GM12878 (cell line): ENCODE measurements around the gene PLXNA4. TPM values are rescaled to one million over a fixed set of nuclear protein-coding genes. Genes with fewer than 3 reads are reported as not detected.

Experiments used
- ATAC-seq: fragments of 200-7000 bp; cut with Tn5 transposase; 3 replicates; pipeline ENCODE4 v1.9.1; 2020; ENCODE audit warnings: mild to moderate bottlenecking, moderate library complexity
- BruUV-seq: library from RNA; stranded (reverse); fragments of 400-500 nt; replicated peaks from 2 replicates; lab custom pipeline; 2021; lab: Mats Ljungman, UMichigan
- CTCF ChIA-PET: fragments of 300-600 bp; sonication (Branson Sonifier 250); formaldehyde crosslinking; extraction: SDS; loops from one replicate; lab custom pipeline; 2021; ENCODE audit warnings: inconsistent platforms; lab: Yijun Ruan, JAX
- POLR2A ChIA-PET: fragments of 350-600 bp; formaldehyde crosslinking; extraction: SDS; loops from one replicate; lab custom pipeline; 2021; ENCODE audit warnings: inconsistent platforms; lab: Charles Lee
- RAD21 ChIA-PET: fragments of 300-600 bp; sonication (Branson Sonifier 250); formaldehyde crosslinking; loops from one replicate; lab custom pipeline; 2023; ENCODE audit warnings: antibody characterized with exemption; ENCODE audit not compliant: unreplicated experiment; lab: Charles Lee
- SMC1A ChIA-PET: fragments of 300-600 bp; sonication (Branson Sonifier 250); formaldehyde crosslinking; loops from one replicate; lab custom pipeline; 2023; ENCODE audit not compliant: unreplicated experiment, uncharacterized antibody; lab: Charles Lee
- DNase-seq: peaks from one replicate; pipeline ENCODE4 v3.0.0-alpha.2; 2011; ENCODE audit warnings: low read depth, low spot score
- FAIRE-seq: peaks from 3 replicates; lab custom pipeline; 2011; peaks lifted over from hg19 to GRCh38; lab: Jason Lieb, UNC
- H2AFZ ChIP-seq: 2 replicates; pipeline ENCODE4 v1.6.0; 2011; ENCODE audit warnings: low read depth, low read length, control low read depth; ENCODE audit not compliant: control insufficient read depth
- H3K27ac ChIP-seq: 2 replicates; pipeline ENCODE4 v1.5.1; 2011; ENCODE audit warnings: control low read depth; ENCODE audit not compliant: control insufficient read depth, insufficient read depth
- H3K27me3 ChIP-seq, 2 experiments: replicated peaks in 1 of 2; 2 replicates each; pipeline versions ENCODE4 v1.6.0 to v1.6.1; 2011; ENCODE audit warnings: low read length in 1 of 2; ENCODE audit not compliant: control insufficient read depth in 2 of 2, insufficient read depth in 2 of 2
- H3K36me3 ChIP-seq, 2 experiments: 2 replicates each; pipeline ENCODE4 v1.5.1; 2011; ENCODE audit warnings: low read length in 1 of 2; ENCODE audit not compliant: control insufficient read depth in 2 of 2, insufficient read depth in 2 of 2
- H3K4me1 ChIP-seq: 2 replicates; pipeline ENCODE4 v1.6.1; 2011; ENCODE audit warnings: mild to moderate bottlenecking, low read length, moderate library complexity, mixed read lengths; ENCODE audit not compliant: control insufficient read depth, insufficient read depth
- H3K4me2 ChIP-seq: 2 replicates; pipeline ENCODE4 v1.6.0; 2011; ENCODE audit warnings: control low read depth; ENCODE audit not compliant: control insufficient read depth, insufficient read depth
- H3K4me3 ChIP-seq: fragments of 200-600 bp; sonication (generic); 2 replicates; pipeline ENCODE4 v1.5.1; 2016
- H3K79me2 ChIP-seq: 2 replicates; pipeline ENCODE4 v1.6.0; 2011; ENCODE audit warnings: low read length; ENCODE audit not compliant: control insufficient read depth, insufficient read depth
- H3K9ac ChIP-seq: 2 replicates; pipeline ENCODE4 v1.8.0; 2011; ENCODE audit warnings: low read length, control low read depth, mixed read lengths; ENCODE audit not compliant: control insufficient read depth, insufficient read depth
- H3K9me3 ChIP-seq: replicated peaks from 3 replicates; pipeline ENCODE4 v1.5.1; 2011; ENCODE audit warnings: mild to moderate bottlenecking, low read length; ENCODE audit not compliant: control insufficient read depth, insufficient read depth
- H4K20me1 ChIP-seq: 2 replicates; pipeline ENCODE4 v1.6.0; 2011; ENCODE audit not compliant: control insufficient read depth, insufficient read depth
- NKRF ChIP-seq: fragments of 450-650 bp; conservative IDR thresholded peaks from 2 replicates; pipeline ENCODE4 v1.6.1; 2017; ENCODE audit warnings: mild to moderate bottlenecking, moderate library complexity
- WGBS: methylation state at CpG from one replicate; pipeline ENCODE4 v1.1.6; 2016; ENCODE audit warnings: low lambda C conversion rate; ENCODE audit not compliant: insufficient replicate concordance, insufficient coverage; ENCODE audit errors: missing lambda C conversion rate; 5-methylcytosine and 5-hydroxymethylcytosine counted together
- in situ Hi-C: fragments of 300-500 bp; cut with MboI; formaldehyde crosslinking; loops from 9 replicates; pipeline ENCODE4 v1.14.3; 2018; ENCODE audit warnings: mixed read lengths
- intact Hi-C: fragments of 100-400 bp; cut with micrococcal nuclease; formaldehyde crosslinking; loops from one replicate; pipeline ENCODE4 v1.14.2; 2022; ENCODE audit not compliant: unreplicated experiment
- polyA plus RNA-seq, 11 experiments: library from polyadenylated mRNA; depleted of rRNA in 4 of 11; unstranded in 6 of 11; stranded (reverse) in 5 of 11; fragments of >200 nt; fragmentation: Nextera tagmentation in 4 of 11; fragmentation: Illumina TruSeq in 1 of 11; extraction: Ambion mirVana in 4 of 11; extraction: Trizol in 1 of 11; gene quantifications; 1 replicate in 1 of 11; 2 replicates in 10 of 11; pipeline versions ENCODE4 v1.2.1 to v1.2.3, GENCODE V29; 2011 to 2016; ENCODE audit warnings: inconsistent platforms in 2 of 11, missing spikeins in 2 of 11, low read depth in 1 of 11
- total RNA-seq, 4 experiments: library from RNA; depleted of rRNA in 3 of 4; stranded (reverse); fragments of >200 nt in 3 of 4; fragmentation: Illumina TruSeq in 1 of 4; extraction: Trizol in 1 of 4; gene quantifications; 2 replicates each; pipeline versions ENCODE4 v1.2.1 to v1.2.3, GENCODE V29; 2013 to 2021
- TF ChIP-seq, protein P1 (sequence below), 3 experiments: IDR thresholded peaks in 2 of 3; conservative IDR thresholded peaks in 1 of 3; 2 replicates each; pipeline ENCODE4 v1.5.1; 2011; ENCODE audit warnings: low read depth in 3 of 3, low read length in 3 of 3, mild to moderate bottlenecking in 3 of 3, control low read depth in 2 of 3, moderate library complexity in 2 of 3, inconsistent platforms in 1 of 3, mixed read lengths in 1 of 3; ENCODE audit not compliant: control insufficient read depth in 2 of 3, insufficient read depth in 1 of 3; ENCODE audit errors: extremely low read depth in 1 of 3

The PLXNA4 gene
- total and polyA plus RNA-seq, 10 of the 15 experiments (the other 5 are each of a cell fraction or from before 2014, with no cell fraction given), result 0.03 TPM; not detected in 9

DNA sequence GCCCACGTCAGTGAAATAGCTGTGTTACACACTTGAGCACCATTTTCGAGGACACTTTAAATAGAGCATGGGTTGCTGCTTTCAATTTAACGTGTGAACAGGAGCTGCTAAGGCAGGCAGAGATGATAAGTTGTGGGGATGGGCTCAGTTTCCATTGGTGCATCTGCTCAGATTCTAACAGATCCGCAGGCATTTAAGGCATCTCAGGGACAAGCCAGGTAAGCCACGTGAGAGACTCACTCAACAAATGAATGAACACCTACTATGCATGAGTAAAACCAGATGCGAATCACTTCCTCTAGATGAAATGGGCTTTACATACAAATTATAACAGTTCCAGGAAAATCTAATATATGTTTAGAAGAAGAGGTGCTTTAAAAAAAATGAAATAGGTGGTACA, 34.6 kb downstream of the PLXNA4 start:
- no TSS peak for BruUV-seq
- ChIA-PET CTCF (no interaction called here), POLR2A (no interaction called here), SMC1A (no interaction called here), RAD21 (no interaction called here)
- Histone ChIP-seq H4K20me1 (no peaks in the 10 kb centered on the region), H3K79me2 (no peaks in the 10 kb centered on the region), H2AFZ (no peak overlapping the region), H3K4me3 (no peak overlapping the region), H3K9me3 (no peaks in the 10 kb centered on the region), H3K36me3 (no peaks in the 10 kb centered on the region), H3K27me3 (peaks cover 0 to 7% of the 10 kb centered on the region in 2 experiments; a peak in 3 of 4 replicates), H3K27ac (no peak overlapping the region), H3K4me1 (no peaks in the 10 kb centered on the region), H3K9ac (no peak overlapping the region), H3K4me2 (no peak overlapping the region)
- 9% methylated on average over 6 of the region's 6 CpGs for WGBS
- intact Hi-C loops, result no loop called here
- ATAC-seq (no peak), DNase-seq (no peak), FAIRE-seq (no peak)
- TF ChIP-seq NKRF, result no peak
- TF ChIP-seq, protein P1, sequence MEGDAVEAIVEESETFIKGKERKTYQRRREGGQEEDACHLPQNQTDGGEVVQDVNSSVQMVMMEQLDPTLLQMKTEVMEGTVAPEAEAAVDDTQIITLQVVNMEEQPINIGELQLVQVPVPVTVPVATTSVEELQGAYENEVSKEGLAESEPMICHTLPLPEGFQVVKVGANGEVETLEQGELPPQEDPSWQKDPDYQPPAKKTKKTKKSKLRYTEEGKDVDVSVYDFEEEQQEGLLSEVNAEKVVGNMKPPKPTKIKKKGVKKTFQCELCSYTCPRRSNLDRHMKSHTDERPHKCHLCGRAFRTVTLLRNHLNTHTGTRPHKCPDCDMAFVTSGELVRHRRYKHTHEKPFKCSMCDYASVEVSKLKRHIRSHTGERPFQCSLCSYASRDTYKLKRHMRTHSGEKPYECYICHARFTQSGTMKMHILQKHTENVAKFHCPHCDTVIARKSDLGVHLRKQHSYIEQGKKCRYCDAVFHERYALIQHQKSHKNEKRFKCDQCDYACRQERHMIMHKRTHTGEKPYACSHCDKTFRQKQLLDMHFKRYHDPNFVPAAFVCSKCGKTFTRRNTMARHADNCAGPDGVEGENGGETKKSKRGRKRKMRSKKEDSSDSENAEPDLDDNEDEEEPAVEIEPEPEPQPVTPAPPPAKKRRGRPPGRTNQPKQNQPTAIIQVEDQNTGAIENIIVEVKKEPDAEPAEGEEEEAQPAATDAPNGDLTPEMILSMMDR (IDR thresholded peaks at IDR 0.05 in 2 of 3, conservative IDR thresholded peaks at IDR 0.05 in 1 of 3; ENCODE audit: control insufficient read depth in 2 of 3, extremely low read depth in 1 of 3, insufficient read depth in 1 of 3, low read depth in 3 of 3, low read length in 3 of 3), result no peak
- in situ Hi-C loops, result no loop called here
